Vagina (tissue), 2 donors: ENCODE measurements around the gene DYRK1B.

ENCODE experiments used
- CTCF ChIP-seq, 3 experiments: fragments of 450-650 bp in 2 of 3; fragments of 200-600 bp in 1 of 3; sonication (generic) in 1 of 3; IDR thresholded peaks; one replicate each; pipeline ENCODE4 v1.5.1; 2017 to 2019; ENCODE audit warnings: antibody characterized with exemption in 3 of 3, mild to moderate bottlenecking in 2 of 3, moderate library complexity in 2 of 3
- POLR2A ChIP-seq, 2 donors: fragments of 450-650 bp; IDR thresholded peaks; one replicate each; pipeline ENCODE4 v1.6.1; 2017; ENCODE audit warnings: antibody characterized with exemption in 2 of 2, mild to moderate bottlenecking in 2 of 2, moderate library complexity in 2 of 2
- POLR2AphosphoS5 ChIP-seq, 2 donors: sonication (generic); formaldehyde crosslinking; IDR thresholded peaks; one replicate each; pipeline ENCODE4 v1.9.0; 2017; ENCODE audit warnings: antibody characterized with exemption in 2 of 2, mild to moderate bottlenecking in 2 of 2, low read depth in 1 of 2; ENCODE audit not compliant: insufficient read depth in 1 of 2

- TF ChIP-seq CTCF (IDR thresholded peaks at IDR 0.05) (no peak), POLR2A (IDR thresholded peaks at IDR 0.05) (no peak), POLR2AphosphoS5 (IDR thresholded peaks at IDR 0.05; ENCODE audit: insufficient read depth in 1 of 2, low read depth in 1 of 2) (peak; percentile 73 to 96)
Measured at GRCh38 chr19:39824143-39825092, 9.5 kb downstream of the DYRK1B start.
